VCaP (cell line): Measurements from ENCODE around the gene CTNNBL1.

Experiments used
- H3K27ac ChIP-seq: fragments of 450-650 bp; 2 replicates; pipeline ENCODE4 v1.5.1; 2017
- CTCF ChIP-seq: fragments of 450-650 bp; conservative IDR thresholded peaks from 2 replicates; pipeline ENCODE4 v1.5.1; 2017; ENCODE audit warnings: mild to moderate bottlenecking, moderate library complexity

Gene CTNNBL1

GRCh38 chr20:37758332-37758731, 64.5 kb downstream of the CTNNBL1 start:
- peak overlapping the region; percentile 86 for H3K27ac ChIP-seq
- no peak; the same call in 1 of the 2 replicates for TF ChIP-seq CTCF

- no peak for TF ChIP-seq CTCF
Measured at GRCh38 chr20:37759052-37759553, 65.3 kb downstream of the CTNNBL1 start.

GRCh38 chr20:37759761-37760209, 66.0 kb downstream of the CTNNBL1 start:
- H3K27ac ChIP-seq, result peak overlapping the region; percentile 86
- no peak for TF ChIP-seq CTCF

More at GRCh38 chr20:37759052-37759553, 65.3 kb downstream of the CTNNBL1 start:
- H3K27ac ChIP-seq, result peak overlapping the region; percentile 86

GRCh38 chr20:37760322-37760721, 66.5 kb downstream of the CTNNBL1 start:
- H3K27ac ChIP-seq, result peak overlapping the region; percentile 86
- TF ChIP-seq CTCF, result no peak

GRCh38 chr20:37762716-37763485, 69.1 kb downstream of the CTNNBL1 start:
- TF ChIP-seq CTCF, result no peak
- H3K27ac ChIP-seq, result peak overlapping the region; percentile 35

- no peak overlapping the region for H3K27ac ChIP-seq
- no peak for TF ChIP-seq CTCF
Measured at GRCh38 chr20:37764333-37764935, 70.6 kb downstream of the CTNNBL1 start.

- no peak overlapping the region for H3K27ac ChIP-seq
- no peak for TF ChIP-seq CTCF
Measured at GRCh38 chr20:37770908-37771307, 77.1 kb downstream of the CTNNBL1 start.
